ENCODE data around the gene LIFR. TPM values are rescaled to one million over a fixed set of nuclear protein-coding genes. Genes with fewer than 3 reads are reported as not detected.

LIFR gene
- total RNA-seq, 4 donors from 2014 or later, result 3.1 to 72.9 (median 16.9) TPM

DNA sequence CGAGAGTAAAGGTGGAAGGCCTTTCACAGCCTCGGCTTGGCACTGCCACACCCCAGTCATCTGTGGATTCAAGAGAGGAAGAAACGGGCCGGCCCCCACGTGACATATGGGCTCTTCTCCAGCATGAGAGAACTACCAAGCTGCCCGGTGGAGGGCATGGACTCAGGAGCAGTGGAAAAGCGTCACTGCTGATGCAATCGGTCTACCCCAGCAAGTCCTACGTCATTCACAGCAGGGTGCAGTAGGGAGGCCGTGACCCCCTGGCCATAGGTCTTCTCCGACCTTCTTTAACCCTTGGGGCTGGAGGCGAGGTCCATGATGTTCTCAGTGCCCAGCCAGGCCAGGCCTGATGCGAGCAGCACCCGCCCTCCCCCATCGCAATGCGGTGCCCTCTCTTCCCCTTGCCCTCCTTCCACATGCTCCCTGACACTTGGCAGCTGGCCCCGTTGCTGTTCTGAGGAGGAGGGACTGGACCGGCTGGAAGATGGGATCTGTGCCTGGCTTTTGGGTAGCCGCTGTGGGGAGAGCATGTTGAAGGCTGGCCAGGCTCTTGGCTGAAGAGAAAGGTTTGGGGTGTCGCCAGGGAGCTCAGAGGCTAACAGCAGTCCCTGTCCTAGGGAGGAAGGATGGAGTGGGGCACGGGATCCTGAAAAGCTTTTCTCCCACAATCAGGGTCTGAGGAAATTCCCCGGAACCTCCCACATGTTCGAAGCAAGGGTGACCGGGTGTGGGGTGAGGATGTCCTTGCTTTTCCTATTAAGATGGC, 89.8 kb downstream of the LIFR start:
- 55 to 65% methylated on average over 14 to 20 of the region's 24 CpGs for WGBS, 2 donors
- Histone ChIP-seq H3K4me3 (peak overlapping the region in 1 of 4 donors; percentile 27), H3K4me1 (peaks cover 11 to 76% (median 42%) of the 10 kb centered on the region in 3 donors), H3K9me3 (no peaks in the 10 kb centered on the region), H3K36me3 (no peaks in the 10 kb centered on the region), H3K27me3 (no peaks in the 10 kb centered on the region), H3K27ac (peak overlapping the region; percentile 60 to 92 (median 84))
- TF ChIP-seq, protein P1, sequence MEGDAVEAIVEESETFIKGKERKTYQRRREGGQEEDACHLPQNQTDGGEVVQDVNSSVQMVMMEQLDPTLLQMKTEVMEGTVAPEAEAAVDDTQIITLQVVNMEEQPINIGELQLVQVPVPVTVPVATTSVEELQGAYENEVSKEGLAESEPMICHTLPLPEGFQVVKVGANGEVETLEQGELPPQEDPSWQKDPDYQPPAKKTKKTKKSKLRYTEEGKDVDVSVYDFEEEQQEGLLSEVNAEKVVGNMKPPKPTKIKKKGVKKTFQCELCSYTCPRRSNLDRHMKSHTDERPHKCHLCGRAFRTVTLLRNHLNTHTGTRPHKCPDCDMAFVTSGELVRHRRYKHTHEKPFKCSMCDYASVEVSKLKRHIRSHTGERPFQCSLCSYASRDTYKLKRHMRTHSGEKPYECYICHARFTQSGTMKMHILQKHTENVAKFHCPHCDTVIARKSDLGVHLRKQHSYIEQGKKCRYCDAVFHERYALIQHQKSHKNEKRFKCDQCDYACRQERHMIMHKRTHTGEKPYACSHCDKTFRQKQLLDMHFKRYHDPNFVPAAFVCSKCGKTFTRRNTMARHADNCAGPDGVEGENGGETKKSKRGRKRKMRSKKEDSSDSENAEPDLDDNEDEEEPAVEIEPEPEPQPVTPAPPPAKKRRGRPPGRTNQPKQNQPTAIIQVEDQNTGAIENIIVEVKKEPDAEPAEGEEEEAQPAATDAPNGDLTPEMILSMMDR (IDR thresholded peaks at IDR 0.05), result no peak
- no peak for TF ChIP-seq POLR2A (IDR thresholded peaks at IDR 0.05)
- intact Hi-C loops (cut with DNase I), result no loop called here
- no peak for DNase-seq

DNA sequence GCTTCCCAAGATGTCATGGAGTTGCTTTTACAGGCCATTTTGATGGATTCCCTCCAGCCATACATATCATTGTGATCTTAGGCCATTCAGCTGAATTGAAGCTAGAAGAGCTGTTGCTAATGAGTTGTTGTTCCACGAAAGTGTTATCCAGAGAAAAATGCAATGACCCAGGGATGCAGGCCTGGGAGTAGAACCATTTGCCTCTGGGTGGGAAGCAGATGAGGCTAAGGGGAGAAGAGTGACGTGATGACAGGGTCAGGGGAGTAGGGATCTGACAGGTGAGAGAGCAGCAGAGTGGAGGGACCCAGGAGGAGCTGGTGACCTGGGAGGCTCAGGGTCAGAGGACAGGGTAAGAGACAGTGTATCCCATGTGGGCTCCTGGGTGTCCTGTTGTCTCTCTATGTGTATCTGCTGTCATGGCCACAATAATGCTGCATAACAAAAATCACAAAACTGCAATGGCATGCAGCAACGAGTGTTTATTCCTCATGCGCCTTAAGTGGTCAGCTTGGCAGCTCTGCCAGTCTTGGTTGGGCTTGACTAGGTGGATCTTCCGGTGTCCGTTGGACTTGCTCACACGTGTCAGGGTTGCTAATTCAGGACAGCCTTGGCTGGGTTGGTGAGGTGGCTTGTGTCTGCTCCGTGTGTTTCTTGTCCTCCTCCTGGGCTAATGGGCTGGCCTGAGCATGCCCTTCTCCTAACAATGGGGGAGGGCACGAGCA, 90.6 kb downstream of the LIFR start:
- no peaks in the 10 kb centered on the region for H3K27me3 ChIP-seq
- no peak for TF ChIP-seq POLR2A (IDR thresholded peaks at IDR 0.05)
- TF ChIP-seq, protein P1 (IDR thresholded peaks at IDR 0.05), result no peak
- H3K4me1 ChIP-seq, result peaks cover 11 to 76% (median 42%) of the 10 kb centered on the region in 3 donors
- H3K9me3 ChIP-seq, result no peaks in the 10 kb centered on the region
- WGBS, 2 donors, result 43 to 51% methylated on average over 4 to 7 of the region's 9 CpGs
- H3K4me3 ChIP-seq, result no peak overlapping the region
- intact Hi-C loops (cut with DNase I), result no loop called here
- H3K36me3 ChIP-seq, result no peaks in the 10 kb centered on the region
- H3K27ac ChIP-seq, result peak overlapping the region in 3 of 4 donors; percentile 78 to 92 (median 89)
- DNase-seq, result no peak

DNA sequence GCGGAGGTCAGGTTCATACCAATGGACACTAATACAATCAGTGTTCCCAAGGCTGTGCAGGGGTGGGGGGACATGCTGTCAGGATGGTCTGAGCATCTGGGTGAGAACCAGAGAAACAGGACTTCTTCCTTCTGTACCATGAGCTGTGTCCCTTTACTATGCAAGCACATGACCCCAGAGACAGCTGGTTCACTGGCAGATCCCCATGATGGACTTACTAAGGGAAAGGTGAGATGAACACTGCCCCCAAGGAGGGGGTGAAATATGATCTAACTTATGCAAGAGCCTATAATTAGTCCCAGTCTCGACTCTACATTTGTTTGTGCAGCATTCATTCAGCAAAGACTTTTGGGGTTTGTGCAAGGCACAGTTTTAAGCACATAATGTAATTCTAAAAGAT, 91.4 kb downstream of the LIFR start:
- intact Hi-C loops (cut with DNase I), result no loop called here
- Histone ChIP-seq H3K36me3 (no peaks in the 10 kb centered on the region), H3K9me3 (no peaks in the 10 kb centered on the region), H3K4me3 (no peak overlapping the region), H3K27me3 (no peaks in the 10 kb centered on the region), H3K27ac (peak overlapping the region in 3 of 4 donors; percentile 78 to 92 (median 89)), H3K4me1 (peaks cover 11 to 75% (median 42%) of the 10 kb centered on the region in 3 donors)
- TF ChIP-seq, protein P1 (IDR thresholded peaks at IDR 0.05), result no peak
- TF ChIP-seq POLR2A (IDR thresholded peaks at IDR 0.05), result no peak
- WGBS, 2 donors, result 52 to 57% methylated on average over 2 of the region's 2 CpGs
- no peak for DNase-seq

DNA sequence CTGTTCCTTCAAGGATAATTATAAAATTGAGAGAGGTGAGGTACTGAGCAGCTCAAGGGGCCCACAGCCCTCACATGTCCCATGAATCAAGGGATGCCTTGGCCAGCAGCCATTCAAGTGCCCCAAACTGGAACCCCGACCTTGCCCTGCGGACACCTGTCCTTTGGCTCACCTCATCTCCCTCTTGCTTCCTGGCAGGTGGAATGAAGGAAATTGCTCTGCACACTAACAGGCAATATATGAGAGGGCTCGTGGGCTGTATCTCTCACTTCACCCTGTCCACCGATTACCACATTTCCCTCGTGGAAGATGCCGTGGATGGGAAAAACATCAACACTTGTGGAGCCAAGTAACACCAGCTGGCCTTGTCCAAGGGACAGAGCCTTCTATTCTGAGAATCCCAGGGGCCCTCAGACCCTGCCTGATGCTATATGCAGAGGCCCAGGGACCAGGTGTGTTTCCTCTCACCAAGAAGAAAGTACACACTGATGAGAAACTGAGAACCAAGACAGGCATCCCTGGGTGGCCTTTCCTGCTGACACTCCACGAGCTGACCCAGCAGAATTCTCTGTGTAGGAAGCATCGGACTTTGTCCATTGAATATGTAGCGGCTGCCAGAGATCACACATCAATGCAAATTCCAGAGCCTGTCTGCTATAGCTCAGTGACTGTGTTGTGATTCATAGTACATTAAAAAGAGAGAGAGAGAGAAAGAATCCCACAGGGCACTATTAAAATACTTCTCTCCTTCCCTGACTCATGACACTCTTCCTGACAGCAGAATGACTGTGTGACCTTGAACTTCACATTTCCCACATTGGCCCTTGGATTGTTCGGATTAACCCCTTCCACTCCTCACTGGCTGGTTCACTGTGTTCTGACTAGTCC, 92.6 kb downstream of the LIFR start:
- H3K27ac ChIP-seq, result peak overlapping the region in 3 of 4 donors; percentile 55 to 92 (median 64)
- no peak for TF ChIP-seq POLR2A (IDR thresholded peaks at IDR 0.05)
- TF ChIP-seq, protein P1 (IDR thresholded peaks at IDR 0.05), result no peak
- H3K4me1 ChIP-seq, result peaks cover 11 to 63% (median 33%) of the 10 kb centered on the region in 3 donors
- no peaks in the 10 kb centered on the region for H3K36me3 ChIP-seq
- H3K27me3 ChIP-seq, result no peaks in the 10 kb centered on the region
- H3K9me3 ChIP-seq, result no peaks in the 10 kb centered on the region
- intact Hi-C loops (cut with DNase I), result no loop called here
- DNase-seq, result no peak
- WGBS, 2 donors, result 25 to 49% methylated on average over 9 to 10 of the region's 10 CpGs
- no peak overlapping the region for H3K4me3 ChIP-seq
